Activated CD4-positive, alpha-beta T cell treated with anti-CD3 and anti-CD28 coated beads, Interleukin-2, amount 10 ng/mL, durations not matched to agents 7 days and 5 days (primary cell): ENCODE results near the gene AJAP1. TPM values are rescaled to one million over a fixed set of nuclear protein-coding genes. Genes with fewer than 3 reads are reported as not detected.

Experiments used
- CTCF ChIA-PET: fragments of 350-600 bp; sonication (Branson Sonifier 250); formaldehyde crosslinking; loops from one replicate; lab custom pipeline; 2021; ENCODE audit warnings: antibody characterized with exemption; lab: Charles Lee
- POLR2A ChIA-PET: fragments of 350-600 bp; sonication (Branson Sonifier 250); formaldehyde crosslinking; loops from one replicate; lab custom pipeline; 2021; ENCODE audit warnings: antibody characterized with exemption; lab: Charles Lee
- DNase-seq: peaks from one replicate; pipeline ENCODE4 v3.0.0-alpha.2; 2020
- H3K27ac Mint-ChIP-seq: one replicate; pipeline ENCODE4 v1.8.0; 2021; ENCODE audit warnings: mild to moderate bottlenecking, moderate library complexity, mixed read lengths
- H3K27me3 Mint-ChIP-seq: one replicate; pipeline ENCODE4 v1.8.0; 2021; ENCODE audit warnings: mixed read lengths
- H3K36me3 Mint-ChIP-seq: one replicate; pipeline ENCODE4 v1.8.0; 2021; ENCODE audit warnings: low read depth, mixed read lengths
- H3K4me1 Mint-ChIP-seq: one replicate; pipeline ENCODE4 v1.8.0; 2021; ENCODE audit warnings: mixed read lengths
- H3K4me3 Mint-ChIP-seq: one replicate; pipeline ENCODE4 v1.8.0; 2021; ENCODE audit warnings: mild to moderate bottlenecking, moderate library complexity, mixed read lengths
- H3K9me3 Mint-ChIP-seq: one replicate; pipeline ENCODE4 v1.8.0; 2021; ENCODE audit warnings: mixed read lengths
- total RNA-seq, 2 experiments: library from RNA; stranded (reverse); gene quantifications; one replicate each; pipeline ENCODE4 v1.2.3, GENCODE V29; 2021

The AJAP1 gene
- total RNA-seq, 2 experiments from 2014 or later: not detected

DNA sequence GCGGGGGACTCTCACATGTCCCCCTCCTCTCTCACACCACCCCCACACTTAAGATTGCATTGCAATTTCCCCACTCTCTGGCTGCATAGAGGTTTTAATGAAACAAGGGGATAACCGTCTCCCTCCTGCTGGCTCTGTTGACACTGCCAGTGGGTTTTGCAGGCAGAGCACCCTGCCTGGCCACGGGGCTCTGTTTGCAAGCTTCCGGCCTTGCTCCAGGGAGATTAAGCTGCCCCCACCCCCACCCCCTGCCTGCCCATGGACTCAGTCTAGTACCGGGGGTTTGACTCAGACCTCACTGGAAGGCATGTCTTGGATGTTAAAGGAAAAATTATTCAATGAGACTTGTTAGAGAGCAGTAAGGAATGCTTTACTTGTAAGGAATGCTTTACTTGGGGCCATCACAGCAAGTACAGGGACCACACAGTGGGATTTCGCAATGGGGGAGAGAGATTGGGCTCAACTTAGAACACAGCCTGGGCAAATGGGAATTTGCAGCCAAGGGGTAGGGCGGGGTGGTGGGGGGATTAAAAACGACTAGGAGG, 101.0 kb downstream of the AJAP1 start:
- no peak overlapping the region for H3K27ac Mint-ChIP-seq
- H3K27me3 Mint-ChIP-seq: no peaks in the 10 kb centered on the region
- POLR2A ChIA-PET: no interaction called here
- no peaks in the 10 kb centered on the region for H3K4me1 Mint-ChIP-seq
- DNase-seq: no peak
- no peak overlapping the region for H3K4me3 Mint-ChIP-seq
- H3K9me3 Mint-ChIP-seq: peaks cover 13% of the 10 kb centered on the region
- no peaks in the 10 kb centered on the region for H3K36me3 Mint-ChIP-seq
- CTCF ChIA-PET: no interaction called here

DNA sequence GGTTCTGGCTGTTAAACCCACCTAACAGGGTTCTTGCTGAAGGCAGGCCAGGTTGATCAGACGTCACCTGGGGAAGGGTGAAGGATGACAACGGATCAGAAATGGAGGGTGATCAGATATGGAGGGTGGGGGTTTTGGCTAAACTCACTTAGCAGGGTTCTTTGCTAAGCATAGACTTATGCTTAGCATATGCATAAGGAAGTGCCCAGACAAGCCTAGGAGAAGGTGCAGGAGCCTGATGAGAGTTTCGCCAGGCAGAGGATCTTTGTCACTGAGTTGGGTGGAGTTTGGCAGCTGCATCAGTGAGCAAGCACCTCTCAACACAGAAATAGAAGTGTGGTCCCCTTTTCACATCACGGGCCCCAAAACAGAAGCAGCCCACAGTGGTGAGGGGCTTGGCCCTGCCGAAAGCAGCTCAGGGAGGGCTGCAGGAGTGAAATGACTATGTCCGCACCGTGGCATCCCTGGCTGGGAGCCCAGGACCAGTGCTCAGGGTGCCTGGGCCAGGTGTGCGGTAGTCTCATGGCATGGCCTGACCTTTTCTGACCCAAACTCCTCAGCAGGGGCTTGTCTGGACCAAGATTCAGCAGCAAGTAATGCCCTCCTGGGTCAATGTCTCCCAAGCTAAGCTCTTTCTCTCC, 101.6 kb downstream of the AJAP1 start:
- no peak overlapping the region for H3K27ac Mint-ChIP-seq
- ChIA-PET POLR2A (no interaction called here), CTCF (no interaction called here)
- H3K4me1 Mint-ChIP-seq: no peaks in the 10 kb centered on the region
- peaks cover 13% of the 10 kb centered on the region for H3K9me3 Mint-ChIP-seq
- no peaks in the 10 kb centered on the region for H3K36me3 Mint-ChIP-seq
- H3K4me3 Mint-ChIP-seq: no peak overlapping the region
- no peaks in the 10 kb centered on the region for H3K27me3 Mint-ChIP-seq
- no peak for DNase-seq

DNA sequence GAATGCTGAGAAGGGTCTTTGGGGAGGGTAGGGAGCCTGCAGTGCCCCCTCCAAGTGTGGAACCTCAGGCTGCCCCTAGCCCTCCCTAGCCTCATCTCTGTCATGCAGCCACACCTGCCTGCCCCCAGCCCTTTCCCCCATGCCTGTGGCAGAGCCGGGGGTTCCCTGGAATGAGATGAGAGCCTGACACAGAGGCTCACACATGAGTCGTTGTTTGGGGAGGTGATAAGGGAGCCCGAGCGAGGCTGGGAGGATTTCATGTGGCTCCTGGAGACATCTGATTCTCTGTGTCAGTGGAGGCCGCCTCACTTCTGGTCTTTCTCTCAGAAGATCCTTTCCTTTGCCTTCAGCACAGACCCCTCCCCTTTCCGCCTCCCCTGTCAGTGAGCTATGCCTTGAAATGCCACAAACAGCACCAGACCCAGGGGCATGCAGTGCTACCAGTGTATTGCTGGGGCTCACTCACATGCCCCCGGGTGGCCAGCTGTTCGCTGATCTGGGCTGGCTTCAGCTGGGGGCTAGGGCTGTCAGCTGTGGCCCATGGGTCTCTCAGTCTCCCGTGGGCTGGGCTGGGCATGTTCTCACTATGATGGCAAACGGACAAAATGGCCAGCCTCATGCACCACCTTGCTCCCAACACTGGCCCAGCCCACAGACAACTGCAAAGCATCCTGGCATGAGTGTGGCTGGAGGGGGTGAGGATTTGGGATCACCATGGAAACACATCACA, 102.6 kb downstream of the AJAP1 start:
- no peak for DNase-seq
- H3K27me3 Mint-ChIP-seq: no peaks in the 10 kb centered on the region
- H3K9me3 Mint-ChIP-seq: peaks cover 13% of the 10 kb centered on the region
- CTCF ChIA-PET: no interaction called here
- H3K4me1 Mint-ChIP-seq: no peaks in the 10 kb centered on the region
- no peaks in the 10 kb centered on the region for H3K36me3 Mint-ChIP-seq
- no peak overlapping the region for H3K4me3 Mint-ChIP-seq
- POLR2A ChIA-PET: no interaction called here
- H3K27ac Mint-ChIP-seq: no peak overlapping the region

DNA sequence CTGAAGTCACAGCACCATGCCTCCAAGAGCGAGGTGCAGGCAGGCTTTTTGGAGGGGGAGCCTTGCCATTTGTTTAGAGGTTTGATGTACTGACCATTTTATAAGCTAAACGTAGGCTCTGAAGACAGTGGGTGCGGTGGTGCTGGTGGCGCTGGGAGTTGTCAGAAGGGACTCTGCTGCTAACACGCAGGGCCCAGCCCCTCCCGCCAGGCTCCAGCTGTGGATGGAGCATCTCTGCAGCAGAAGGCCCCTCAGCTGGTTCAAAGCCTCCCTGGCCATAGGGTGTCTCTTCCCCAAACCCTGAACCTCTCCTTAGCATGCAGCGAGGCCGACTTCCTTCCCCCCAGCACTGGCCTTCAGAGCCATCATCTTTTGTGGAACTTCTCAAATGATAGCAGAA, 105.3 kb downstream of the AJAP1 start:
- Mint-ChIP-seq H3K36me3 (no peaks in the 10 kb centered on the region), H3K27ac (no peak overlapping the region), H3K27me3 (no peaks in the 10 kb centered on the region), H3K4me1 (no peaks in the 10 kb centered on the region), H3K9me3 (peaks cover 10% of the 10 kb centered on the region), H3K4me3 (no peak overlapping the region)
- CTCF ChIA-PET: no interaction called here
- POLR2A ChIA-PET: no interaction called here
- no peak for DNase-seq

DNA sequence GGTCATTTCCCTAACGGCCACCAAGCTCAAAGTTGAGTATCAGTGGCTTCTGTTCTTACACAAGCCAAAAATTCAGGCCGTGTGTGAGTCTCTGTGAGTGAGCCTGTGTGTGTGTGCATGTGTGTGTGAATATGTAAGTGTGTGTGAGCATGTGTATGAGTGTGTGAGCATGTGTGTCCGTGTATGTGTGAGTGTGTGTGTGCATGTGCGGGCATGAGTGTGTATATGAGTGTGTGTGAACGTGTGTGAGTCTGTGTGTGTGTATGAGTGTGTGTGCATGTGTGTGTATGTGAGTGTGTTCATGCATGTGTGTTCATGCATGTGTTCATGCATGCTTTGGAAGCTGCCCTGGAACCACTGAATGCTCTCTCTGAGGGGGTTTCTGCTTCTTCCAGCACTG, 105.7 kb downstream of the AJAP1 start:
- DNase-seq: no peak
- H3K27me3 Mint-ChIP-seq: no peaks in the 10 kb centered on the region
- ChIA-PET CTCF (no interaction called here), POLR2A (no interaction called here)
- no peaks in the 10 kb centered on the region for H3K4me1 Mint-ChIP-seq
- peaks cover 10% of the 10 kb centered on the region for H3K9me3 Mint-ChIP-seq
- no peaks in the 10 kb centered on the region for H3K36me3 Mint-ChIP-seq
- H3K27ac Mint-ChIP-seq: no peak overlapping the region
- H3K4me3 Mint-ChIP-seq: no peak overlapping the region

DNA sequence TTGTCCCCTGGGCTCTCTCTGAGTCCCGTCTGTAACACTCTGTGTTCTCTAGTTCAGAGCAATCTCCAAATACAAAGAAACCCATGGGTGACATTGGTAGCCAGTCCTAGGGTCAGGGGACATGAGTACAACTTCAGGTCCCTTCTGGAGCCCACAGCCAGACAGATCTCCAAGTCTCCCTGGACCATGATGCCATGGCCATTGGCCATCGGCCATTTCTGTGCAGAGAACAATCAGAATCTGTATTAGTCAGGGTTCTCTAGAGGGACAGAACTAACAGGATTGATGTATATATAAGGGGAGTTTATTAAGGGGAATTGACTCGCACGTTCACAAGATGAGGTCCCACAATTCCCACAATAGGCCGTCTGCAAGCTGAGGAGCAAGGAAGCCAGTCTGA, 106.9 kb downstream of the AJAP1 start:
- no peaks in the 10 kb centered on the region for H3K4me1 Mint-ChIP-seq
- CTCF ChIA-PET: no interaction called here

DNA sequence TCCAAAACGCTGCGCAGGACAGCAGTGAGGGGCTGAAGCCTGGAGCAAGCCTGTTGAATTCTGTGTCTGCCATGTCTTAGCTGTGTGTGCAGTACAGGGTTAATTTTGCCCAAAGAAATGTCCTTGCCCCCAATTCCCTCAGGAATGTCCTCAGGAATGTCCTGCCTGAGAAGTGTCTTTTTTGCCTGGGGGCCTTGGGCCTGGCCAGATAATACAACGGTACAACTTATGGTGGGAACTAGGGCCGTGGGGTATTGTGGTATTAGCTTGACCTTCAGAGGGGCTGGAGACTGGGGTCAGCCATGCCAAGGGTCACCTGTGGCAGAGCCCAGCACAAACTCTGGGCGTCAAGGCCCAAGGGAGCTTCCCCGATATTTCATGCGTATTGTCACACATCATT, 107.7 kb downstream of the AJAP1 start:
- H3K27ac Mint-ChIP-seq: no peak overlapping the region
- H3K36me3 Mint-ChIP-seq: no peaks in the 10 kb centered on the region
- POLR2A ChIA-PET: no interaction called here
- no peak for DNase-seq
- H3K27me3 Mint-ChIP-seq: no peaks in the 10 kb centered on the region
- H3K4me3 Mint-ChIP-seq: no peak overlapping the region
- CTCF ChIA-PET: no interaction called here
- H3K9me3 Mint-ChIP-seq: peaks cover 8% of the 10 kb centered on the region
- no peaks in the 10 kb centered on the region for H3K4me1 Mint-ChIP-seq

More for the DNA sequence above, 106.9 kb downstream of the AJAP1 start:
- H3K9me3 Mint-ChIP-seq: peaks cover 8% of the 10 kb centered on the region
- no peak for DNase-seq
- no peaks in the 10 kb centered on the region for H3K27me3 Mint-ChIP-seq
- H3K4me3 Mint-ChIP-seq: no peak overlapping the region
- no peak overlapping the region for H3K27ac Mint-ChIP-seq
- POLR2A ChIA-PET: no interaction called here
- no peaks in the 10 kb centered on the region for H3K36me3 Mint-ChIP-seq

DNA sequence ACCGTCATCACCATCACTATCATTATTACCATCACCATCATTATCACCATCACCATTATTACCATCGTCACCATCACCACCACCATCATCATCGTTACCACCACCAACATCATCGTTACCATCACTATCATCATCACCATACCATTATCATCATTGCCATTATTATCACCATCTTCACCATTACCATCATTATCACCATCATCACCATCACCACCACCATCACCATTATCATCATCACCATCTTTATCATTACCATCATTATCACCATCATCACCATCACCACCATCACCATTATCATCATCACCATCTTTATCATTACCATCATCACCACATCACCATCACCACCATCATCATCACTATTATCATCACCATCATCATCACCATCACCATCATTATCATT, 112.9 kb downstream of the AJAP1 start:
- Mint-ChIP-seq H3K9me3 (no peaks in the 10 kb centered on the region), H3K36me3 (no peaks in the 10 kb centered on the region), H3K27me3 (no peaks in the 10 kb centered on the region), H3K27ac (no peak overlapping the region), H3K4me1 (no peaks in the 10 kb centered on the region), H3K4me3 (no peak overlapping the region)
- CTCF ChIA-PET: no interaction called here
- POLR2A ChIA-PET: no interaction called here
- no peak for DNase-seq

DNA sequence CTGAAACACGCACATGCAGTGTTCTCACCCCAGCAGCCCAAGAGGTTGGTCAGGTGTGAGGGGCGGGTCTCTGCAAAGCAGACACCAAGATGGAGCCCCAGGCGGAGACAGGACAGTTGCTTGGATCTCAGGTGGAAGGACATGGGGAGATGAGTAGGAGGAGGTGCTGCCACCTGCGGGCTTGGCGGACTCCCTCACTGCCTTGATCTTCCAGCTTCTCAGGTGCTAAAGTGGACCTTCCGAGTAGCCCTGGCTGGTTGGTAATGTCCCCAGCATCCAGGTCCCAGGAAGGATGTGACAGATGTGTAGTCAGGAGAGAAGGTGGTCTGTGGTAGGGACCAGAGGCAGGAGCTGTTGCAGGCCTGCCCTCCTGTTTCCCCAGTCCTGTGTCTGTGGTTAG, 114.1 kb downstream of the AJAP1 start:
- H3K4me3 Mint-ChIP-seq: no peak overlapping the region
- no peaks in the 10 kb centered on the region for H3K27me3 Mint-ChIP-seq
- POLR2A ChIA-PET: no interaction called here
- no peak for DNase-seq
- CTCF ChIA-PET: no interaction called here
- no peaks in the 10 kb centered on the region for H3K36me3 Mint-ChIP-seq
- no peak overlapping the region for H3K27ac Mint-ChIP-seq
- H3K4me1 Mint-ChIP-seq: no peaks in the 10 kb centered on the region
- no peaks in the 10 kb centered on the region for H3K9me3 Mint-ChIP-seq

DNA sequence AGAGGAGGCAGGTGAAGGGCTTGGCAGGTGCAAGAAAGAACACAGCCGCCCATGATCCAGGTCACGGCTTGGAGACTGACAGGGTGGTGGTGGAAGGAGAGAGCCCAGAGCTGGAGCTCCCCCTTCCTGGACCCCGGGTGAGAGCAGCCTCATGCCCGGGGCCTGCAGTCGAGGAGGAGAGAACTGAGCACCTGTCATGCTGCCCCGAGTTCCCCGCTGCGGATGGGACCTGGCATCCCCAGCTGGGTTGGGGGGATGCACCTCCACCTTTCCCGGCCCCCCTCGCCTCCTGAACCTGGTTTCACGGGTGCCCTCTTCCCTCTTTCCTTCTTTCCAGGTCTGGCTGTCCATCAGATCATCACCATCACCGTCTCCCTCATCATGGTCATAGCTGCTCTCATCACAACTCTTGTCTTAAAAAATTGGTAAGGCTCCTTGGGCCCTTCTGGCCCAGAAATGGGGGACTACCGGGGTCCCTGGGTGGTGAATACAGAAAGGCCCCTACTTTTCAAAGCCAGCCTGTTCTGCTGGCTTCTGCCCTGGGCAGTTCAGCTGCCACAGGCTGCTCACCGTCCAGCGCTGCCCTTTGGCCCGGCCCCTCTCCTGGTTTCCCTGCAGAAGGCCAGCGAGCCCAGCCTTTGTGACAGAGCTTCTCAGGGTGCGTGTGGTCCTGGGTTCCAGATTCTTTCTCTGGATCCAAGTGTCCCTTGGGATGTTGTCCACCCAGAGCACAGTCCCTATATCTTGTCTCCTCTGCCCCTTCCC, 115.3 kb downstream of the AJAP1 start:
- H3K27me3 Mint-ChIP-seq: no peaks in the 10 kb centered on the region
- no peaks in the 10 kb centered on the region for H3K9me3 Mint-ChIP-seq
- ChIA-PET POLR2A (no interaction called here), CTCF (no interaction called here)
- no peaks in the 10 kb centered on the region for H3K36me3 Mint-ChIP-seq
- DNase-seq: no peak
- H3K27ac Mint-ChIP-seq: no peak overlapping the region
- no peak overlapping the region for H3K4me3 Mint-ChIP-seq
- H3K4me1 Mint-ChIP-seq: no peaks in the 10 kb centered on the region

DNA sequence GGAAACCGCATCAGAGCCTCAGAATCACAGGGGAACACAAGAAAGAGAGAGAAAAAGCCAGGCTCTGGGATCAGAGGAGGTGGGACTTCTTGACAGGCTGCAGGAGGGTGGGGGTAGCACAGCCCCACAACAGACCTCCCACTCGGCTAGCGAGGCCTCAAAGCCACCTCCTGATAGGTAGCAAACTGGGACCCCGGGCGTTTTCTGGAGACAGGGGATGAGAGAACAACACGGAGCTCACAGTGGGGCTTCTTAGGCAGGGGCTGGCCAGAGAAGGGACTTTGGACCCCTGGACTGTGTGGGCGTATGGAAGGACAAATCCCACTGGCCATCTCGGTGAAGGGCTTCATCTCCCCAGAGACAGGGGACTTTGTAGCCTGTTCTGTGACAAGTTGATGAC, 116.3 kb downstream of the AJAP1 start:
- CTCF ChIA-PET: no interaction called here
- no peaks in the 10 kb centered on the region for H3K36me3 Mint-ChIP-seq
- no peaks in the 10 kb centered on the region for H3K27me3 Mint-ChIP-seq

DNA sequence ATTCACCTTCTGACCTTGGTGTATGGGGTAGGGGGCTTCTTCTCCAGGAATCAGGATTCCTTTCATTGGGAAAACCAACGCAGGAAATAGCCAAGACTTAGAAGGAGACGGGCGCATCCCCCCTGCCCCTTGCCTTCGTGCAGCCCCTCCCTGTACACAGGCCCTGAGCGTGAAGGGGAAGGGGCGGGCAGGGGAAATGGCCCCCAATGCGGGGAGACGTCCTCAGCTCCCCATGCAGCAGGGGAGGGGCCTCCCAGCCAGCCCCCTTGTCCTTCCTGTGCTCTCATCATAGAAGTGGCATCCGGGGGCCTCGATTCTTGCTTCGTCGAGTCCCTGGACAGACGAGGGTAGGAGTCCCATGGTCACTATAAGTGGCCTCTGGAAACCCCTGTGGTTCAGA, 116.9 kb downstream of the AJAP1 start:
- H3K4me1 Mint-ChIP-seq: no peaks in the 10 kb centered on the region
- no peaks in the 10 kb centered on the region for H3K9me3 Mint-ChIP-seq
- no peak overlapping the region for H3K27ac Mint-ChIP-seq
- no peak for DNase-seq
- POLR2A ChIA-PET: no interaction called here
- H3K4me3 Mint-ChIP-seq: no peak overlapping the region
- no peaks in the 10 kb centered on the region for H3K36me3 Mint-ChIP-seq
- CTCF ChIA-PET: no interaction called here
- no peaks in the 10 kb centered on the region for H3K27me3 Mint-ChIP-seq

More for the DNA sequence above, 116.3 kb downstream of the AJAP1 start:
- Mint-ChIP-seq H3K9me3 (no peaks in the 10 kb centered on the region), H3K27ac (no peak overlapping the region), H3K4me3 (no peak overlapping the region), H3K4me1 (no peaks in the 10 kb centered on the region)
- no peak for DNase-seq
- POLR2A ChIA-PET: no interaction called here

DNA sequence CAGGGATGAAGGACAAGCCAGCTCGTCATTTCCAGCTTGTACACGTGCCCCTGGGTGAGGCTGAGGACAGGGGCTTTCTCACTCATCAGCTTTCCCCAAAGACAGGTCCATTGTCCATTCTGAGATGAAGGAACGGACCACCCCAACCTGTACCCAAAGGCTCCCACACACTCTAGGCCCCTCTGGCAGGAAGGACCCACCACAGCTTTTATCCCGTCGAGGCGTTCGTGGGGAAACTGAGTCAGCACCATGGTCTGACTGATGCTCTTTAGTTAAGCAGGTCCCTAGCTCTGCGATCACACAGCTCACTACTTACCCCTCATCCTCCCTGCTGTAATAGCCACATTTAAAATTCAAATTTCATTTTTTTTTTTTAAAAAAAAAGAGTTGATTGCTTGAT, 117.3 kb downstream of the AJAP1 start:
- H3K36me3 Mint-ChIP-seq: no peaks in the 10 kb centered on the region
- CTCF ChIA-PET: no interaction called here
- H3K27ac Mint-ChIP-seq: no peak overlapping the region
- H3K4me1 Mint-ChIP-seq: no peaks in the 10 kb centered on the region
- no peaks in the 10 kb centered on the region for H3K9me3 Mint-ChIP-seq
- no peak overlapping the region for H3K4me3 Mint-ChIP-seq
- H3K27me3 Mint-ChIP-seq: no peaks in the 10 kb centered on the region
- POLR2A ChIA-PET: no interaction called here
- DNase-seq: no peak
